HG02852 (cell line): ENCODE measurements around the gene NDUFAF3.
"Not testable (repeated sequence)": the region's sequence is repeated elsewhere in the genome, so short reads cannot be mapped to it uniquely, and the experiment has no call there.

Source experiments
- ATAC-seq: cut with Tn5 transposase; IDR thresholded peaks from one replicate; pipeline ENCODE4 v1.9.1; 2021; ENCODE audit warnings: mild to moderate bottlenecking, moderate library complexity; ENCODE audit not compliant: unreplicated experiment

The NDUFAF3 gene

DNA sequence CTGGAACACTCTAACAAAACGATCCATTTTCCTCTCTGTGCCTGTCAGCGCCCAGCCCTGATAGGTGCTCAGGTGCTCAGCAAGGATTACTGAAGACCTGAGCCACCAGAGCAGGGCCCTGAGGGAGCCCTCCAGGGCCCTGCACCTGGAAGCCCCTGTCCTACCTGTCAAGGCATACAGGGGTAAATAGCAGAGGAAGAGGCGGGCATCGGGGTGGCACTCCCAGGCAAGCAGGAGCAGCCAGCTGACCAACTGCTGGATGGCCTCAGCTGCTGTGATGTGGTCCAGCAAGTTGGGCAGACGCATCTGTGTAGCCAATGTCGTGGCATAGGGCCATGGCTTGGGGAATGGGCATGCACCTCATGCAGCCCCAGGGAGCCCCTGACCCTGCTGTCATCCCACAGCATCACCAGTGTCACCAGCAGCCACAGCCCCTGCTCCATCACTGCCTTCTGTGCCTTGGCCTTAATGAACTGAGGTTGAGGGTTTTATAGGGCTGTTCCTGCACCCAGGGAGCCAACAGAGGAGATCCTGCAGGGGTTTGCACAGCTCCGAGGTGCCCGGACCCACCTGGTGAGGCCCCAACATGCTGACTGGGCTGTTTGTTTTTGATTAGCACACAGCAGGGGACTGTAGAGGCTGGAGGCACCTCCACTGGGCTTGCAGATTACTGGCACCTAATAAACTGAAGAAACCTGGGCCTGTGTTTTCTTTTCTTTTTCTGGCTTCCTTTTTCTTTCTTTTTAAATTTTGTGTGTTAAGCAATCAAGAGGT, 22.6 kb upstream of the NDUFAF3 start:
- no peak for ATAC-seq

DNA sequence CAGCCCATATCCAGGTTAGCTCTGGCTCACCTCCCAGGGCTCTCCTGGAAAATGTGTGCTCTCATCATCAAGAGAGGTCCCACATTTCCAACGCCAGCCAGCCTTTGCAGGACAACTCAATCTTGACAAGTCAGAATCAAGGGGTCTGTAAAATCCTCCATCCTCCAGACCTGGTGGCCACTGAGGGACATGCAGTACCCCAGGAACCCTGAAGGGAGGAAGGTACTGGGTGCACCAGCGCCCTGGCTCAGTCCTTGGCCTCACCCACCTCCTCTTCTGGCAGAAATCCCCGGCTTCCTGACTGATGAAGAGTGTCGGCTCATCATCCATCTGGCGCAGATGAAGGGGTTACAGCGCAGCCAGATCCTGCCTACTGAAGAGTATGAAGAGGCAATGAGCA, 20.8 kb upstream of the NDUFAF3 start:
- no peak for ATAC-seq

DNA sequence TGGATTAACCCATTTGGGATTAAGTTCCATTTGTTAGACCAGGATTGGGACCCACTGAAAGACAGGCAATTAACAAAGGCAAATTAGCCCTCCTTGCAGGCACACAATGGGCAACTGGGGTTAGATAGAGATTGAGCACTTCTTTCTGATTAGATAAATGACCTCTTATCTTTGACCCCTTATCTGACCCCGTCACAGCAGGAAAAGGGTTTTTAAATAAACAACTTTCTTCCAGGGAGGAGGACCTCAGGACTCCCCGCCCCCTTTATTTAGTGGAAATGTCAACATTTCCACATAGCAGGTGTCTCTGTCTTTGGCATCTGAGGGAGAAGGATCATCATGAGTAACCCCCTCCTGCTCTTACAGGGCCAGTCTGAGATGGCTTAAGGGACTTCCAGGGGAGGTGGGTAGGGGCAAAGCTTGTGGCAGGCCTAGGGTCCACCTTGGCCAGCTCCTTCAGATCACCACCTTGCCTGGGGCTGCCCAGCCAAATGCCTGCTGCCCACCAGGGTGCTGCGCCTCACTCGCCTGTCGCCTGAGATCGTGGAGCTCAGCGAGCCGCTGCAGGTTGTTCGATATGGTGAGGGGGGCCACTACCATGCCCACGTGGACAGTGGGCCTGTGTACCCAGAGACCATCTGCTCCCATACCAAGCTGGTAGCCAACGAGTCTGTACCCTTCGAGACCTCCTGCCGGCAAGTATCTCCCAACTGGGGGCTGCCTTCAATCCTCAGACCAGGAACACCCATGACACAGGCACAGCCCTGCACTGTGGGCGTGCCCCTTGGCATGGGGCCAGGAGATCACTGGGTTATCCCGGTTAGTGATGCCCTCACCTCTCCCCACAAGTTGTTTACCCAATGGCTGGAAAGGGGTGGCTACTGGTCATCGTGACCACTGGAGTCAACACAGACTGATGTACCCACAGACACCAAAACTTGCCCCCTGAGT, 17.3 kb upstream of the NDUFAF3 start:
- ATAC-seq, result no peak

DNA sequence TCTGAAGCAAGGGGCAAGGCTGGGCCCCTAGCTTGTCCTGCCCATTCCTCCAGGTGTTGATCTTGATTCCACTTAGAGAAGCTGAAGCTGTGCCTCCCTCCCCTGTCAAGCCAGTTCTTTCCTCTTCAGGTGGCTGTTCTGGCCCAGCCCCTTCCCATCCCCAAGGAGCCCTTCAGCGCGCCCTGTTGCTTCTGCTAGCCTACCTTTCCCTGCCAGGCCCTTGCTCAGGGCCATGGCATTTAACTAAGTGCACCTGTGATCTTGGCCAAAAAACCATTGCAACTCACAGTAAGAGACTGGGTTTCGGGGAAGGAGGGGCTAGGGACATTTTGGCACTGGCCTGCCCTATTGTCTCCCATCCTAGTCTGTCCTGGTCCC, 16.6 kb upstream of the NDUFAF3 start:
- no peak for ATAC-seq

DNA sequence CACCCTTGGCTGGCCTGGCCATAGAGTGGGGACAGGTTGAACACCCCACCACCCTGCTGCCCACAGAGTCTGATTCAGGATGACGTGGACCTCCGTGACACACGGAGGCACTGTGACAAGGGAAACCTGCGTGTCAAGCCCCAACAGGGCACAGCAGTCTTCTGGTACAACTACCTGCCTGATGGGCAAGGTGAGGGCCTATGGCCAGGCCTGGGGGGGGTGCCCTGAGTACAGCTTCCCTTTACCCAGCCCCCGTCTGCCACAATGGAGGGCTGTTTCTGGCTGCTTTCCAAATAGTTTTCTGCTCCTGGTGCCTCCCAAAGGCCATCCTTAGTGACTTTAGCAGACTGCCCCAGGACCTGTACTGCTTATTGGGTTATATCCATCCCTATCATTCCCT, 15.9 kb upstream of the NDUFAF3 start:
- no peak for ATAC-seq

DNA sequence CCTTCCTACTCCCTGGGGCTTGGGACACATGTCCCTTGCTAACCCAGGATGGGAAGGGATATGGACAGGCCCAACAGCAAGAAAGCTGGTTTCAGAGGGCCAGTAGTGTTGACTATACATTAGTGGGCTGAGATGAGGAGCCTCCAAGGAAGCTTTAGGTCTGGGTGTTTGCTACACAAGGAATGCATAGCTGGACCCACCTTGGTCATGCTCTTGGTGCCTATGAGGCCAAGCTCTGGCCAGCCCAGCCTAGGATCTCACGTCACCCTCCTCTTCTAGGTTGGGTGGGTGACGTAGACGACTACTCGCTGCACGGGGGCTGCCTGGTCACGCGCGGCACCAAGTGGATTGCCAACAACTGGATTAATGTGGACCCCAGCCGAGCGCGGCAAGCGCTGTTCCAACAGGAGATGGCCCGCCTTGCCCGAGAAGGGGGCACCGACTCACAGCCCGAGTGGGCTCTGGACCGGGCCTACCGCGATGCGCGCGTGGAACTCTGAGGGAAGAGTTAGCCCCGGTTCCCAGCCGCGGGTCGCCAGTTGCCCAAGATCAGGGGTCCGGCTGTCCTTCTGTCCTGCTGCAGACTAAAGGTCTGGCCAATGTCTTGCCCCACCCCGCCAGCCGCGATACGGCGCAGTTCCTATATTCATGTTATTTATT, 15.4 kb upstream of the NDUFAF3 start:
- peak; percentile 7 for ATAC-seq

DNA sequence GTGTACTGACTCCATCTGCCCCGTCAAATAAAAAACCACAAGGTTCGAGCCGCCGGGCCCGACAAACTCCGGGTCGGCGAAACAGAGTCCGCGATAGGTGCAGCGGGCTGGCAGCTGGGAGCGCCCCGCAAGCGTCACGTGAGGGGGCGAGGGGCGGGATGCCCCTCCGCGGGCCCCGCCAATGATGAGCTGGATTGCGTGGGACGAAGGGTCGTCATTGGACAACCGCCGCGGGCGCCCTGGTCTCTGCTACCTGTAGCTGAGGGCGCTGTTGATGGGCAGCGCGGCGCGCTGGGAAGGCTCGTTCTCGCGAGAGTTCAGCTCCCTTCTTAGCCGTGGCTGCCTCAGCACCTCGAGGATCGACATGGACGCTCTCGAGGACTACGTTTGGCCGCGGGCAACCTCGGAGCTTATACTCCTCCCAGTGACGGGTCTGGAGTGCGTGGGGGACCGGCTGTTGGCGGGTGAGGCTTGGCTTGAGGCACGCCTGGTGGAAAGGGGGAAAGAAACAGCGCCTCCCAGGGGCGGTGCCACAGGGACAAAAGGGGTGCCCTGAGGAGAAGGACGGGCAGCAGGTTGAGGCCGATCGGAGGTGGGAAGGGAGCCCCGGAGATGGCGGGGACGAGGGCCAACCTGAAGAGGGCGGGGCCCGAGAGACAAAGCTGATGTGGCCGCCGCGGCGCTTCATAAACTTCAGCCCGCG, 14.7 kb upstream of the NDUFAF3 start, which contains the start of gene WDR6:
WDR6 (plus strand) TSS at position 324 of the 703 bp plus-strand sequence; CDS start at position 365, 41 bp downstream.
- ATAC-seq, result peak; percentile 80

DNA sequence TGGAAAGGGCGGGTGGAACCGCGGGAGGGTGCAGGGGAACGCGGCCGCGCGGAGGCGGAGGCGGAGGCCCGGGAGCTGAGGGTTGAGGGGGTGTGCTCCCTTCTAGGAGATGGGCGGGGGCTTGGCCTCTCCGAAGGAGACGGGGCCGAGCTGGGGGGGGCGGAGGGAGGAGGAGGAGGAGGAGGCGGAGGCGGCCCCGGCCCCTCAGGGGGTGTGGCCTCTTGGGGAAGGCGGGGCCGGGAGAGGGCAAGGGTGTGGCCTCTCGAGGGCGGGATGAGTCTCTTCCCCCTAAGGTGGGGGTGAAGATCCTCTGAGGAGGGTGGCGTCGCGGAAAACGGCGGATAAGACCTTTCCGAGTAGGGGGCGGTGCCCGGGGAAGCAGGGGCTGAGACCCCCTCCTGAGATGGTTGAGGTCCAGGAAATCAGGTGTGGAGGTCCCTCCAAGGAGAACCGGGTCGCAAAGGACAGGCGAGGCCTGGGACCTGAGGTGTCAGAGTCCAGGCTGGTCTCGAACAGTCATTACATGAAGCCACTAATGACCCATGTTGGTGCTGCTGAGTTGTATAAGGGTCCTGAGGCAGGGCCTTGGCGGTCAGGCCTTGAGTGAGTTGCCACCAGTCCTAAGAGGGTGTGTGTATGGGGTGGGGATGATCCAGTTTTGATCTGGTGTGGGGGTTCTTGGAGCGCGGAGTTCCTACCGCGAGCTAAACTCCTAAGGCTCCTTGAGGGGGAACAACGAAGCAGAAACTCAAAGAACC, 14.0 kb upstream of the NDUFAF3 start:
- peak; percentile 45 for ATAC-seq

DNA sequence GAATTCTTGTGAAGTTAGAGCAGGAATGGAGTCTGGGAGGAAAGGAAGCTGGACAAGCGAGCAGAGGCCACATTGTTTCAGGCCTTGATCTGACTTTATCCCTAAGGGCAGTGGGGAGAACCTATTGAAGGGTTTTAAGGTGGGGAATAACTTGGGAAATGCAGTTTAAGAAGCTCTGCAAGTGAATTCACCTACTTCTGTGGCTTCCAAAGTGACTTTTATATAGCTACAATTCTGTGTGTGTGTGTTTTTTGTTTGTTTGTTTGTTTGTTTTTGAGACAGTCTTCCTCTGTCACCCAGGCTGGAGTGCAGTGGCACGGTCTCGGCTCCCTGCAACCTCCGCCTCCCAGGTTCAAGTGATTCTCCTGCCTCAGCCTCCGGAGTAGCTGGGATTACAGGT, 13.3 kb upstream of the NDUFAF3 start:
- not testable (repeated sequence) for ATAC-seq

DNA sequence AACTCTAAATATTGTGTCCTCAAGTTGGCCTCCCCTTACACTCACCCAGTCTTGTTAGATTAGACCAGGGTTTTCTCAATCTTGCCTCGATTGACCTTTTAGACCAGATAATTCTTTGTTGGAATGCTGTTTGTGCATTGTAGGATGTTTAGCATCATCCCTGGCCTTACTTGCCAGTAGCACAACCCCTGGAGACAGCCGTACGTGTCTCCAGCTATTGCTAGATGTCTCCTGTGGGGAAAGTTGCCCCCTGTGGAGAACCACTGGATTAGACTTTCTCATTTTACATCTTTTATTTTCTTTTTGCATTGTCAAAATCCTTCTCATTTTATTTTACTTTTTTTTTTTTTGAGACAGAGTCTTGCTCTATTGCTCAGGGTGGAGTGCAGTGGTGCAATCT, 12.5 kb upstream of the NDUFAF3 start:
- ATAC-seq, result no peak

DNA sequence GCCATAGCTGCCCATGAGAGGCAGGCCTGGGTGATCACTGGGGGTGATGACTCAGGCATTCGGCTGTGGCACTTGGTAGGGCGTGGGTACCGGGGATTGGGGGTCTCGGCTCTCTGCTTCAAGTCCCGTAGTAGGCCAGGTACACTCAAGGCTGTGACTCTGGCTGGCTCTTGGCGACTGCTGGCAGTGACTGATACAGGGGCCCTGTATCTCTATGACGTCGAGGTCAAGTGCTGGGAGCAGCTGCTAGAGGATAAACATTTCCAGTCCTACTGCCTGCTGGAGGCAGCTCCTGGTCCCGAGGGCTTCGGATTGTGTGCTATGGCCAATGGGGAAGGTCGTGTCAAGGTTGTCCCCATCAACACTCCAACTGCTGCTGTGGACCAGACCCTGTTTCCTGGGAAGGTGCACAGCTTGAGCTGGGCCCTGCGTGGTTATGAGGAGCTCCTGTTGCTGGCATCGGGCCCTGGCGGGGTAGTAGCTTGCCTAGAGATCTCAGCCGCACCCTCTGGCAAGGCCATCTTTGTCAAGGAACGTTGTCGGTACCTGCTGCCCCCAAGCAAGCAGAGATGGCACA, 9.4 kb upstream of the NDUFAF3 start:
- ATAC-seq, result no peak

DNA sequence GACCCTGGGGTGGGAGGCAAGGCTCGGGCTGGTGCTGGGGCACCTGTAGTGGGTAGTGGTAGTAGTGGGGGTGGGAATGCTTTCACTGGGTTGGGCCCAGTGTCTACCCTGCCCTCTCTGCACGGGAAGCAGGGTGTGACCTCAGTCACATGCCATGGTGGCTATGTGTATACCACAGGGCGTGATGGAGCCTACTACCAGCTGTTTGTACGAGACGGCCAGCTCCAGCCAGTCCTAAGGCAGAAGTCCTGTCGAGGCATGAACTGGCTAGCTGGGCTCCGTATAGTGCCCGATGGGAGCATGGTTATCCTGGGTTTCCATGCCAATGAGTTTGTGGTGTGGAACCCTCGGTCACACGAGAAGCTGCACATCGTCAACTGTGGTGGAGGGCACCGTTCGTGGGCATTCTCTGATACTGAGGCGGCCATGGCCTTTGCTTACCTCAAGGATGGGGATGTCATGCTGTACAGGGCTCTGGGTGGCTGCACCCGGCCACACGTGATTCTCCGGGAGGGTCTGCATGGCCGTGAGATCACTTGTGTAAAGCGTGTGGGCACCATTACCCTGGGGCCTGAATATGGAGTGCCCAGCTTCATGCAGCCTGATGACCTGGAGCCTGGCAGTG, 8.7 kb upstream of the NDUFAF3 start:
- no peak for ATAC-seq

DNA sequence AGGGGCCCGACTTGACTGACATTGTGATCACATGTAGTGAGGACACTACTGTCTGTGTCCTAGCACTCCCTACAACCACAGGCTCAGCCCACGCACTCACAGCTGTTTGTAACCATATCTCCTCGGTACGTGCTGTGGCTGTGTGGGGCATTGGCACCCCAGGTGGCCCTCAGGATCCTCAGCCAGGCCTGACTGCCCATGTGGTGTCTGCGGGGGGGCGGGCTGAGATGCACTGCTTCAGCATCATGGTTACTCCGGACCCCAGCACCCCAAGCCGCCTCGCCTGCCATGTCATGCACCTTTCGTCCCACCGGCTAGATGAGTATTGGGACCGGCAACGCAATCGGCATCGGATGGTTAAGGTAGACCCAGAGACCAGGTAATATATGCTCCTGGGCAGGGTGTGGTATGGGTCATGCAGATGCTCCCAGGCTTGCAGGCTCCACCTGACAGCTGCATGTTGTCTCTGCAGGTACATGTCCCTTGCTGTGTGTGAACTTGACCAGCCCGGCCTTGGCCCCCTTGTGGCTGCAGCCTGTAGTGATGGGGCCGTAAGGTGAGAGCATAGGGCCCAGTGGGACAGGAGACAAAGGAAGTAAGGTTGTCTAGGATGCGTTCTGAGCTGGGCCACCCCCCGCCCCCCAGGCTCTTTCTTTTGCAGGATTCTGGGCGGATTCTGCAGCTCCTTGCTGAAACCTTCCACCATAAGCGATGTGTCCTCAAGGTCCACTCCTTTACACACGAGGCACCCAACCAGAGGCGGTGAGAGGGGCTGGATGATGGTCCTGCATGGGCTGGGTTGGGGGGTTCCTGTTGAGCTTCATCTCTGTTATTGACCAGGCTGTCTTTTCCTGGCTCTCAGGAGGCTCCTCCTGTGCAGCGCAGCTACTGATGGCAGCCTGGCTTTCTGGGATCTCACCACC, 7.9 kb upstream of the NDUFAF3 start:
- ATAC-seq, result no peak

DNA sequence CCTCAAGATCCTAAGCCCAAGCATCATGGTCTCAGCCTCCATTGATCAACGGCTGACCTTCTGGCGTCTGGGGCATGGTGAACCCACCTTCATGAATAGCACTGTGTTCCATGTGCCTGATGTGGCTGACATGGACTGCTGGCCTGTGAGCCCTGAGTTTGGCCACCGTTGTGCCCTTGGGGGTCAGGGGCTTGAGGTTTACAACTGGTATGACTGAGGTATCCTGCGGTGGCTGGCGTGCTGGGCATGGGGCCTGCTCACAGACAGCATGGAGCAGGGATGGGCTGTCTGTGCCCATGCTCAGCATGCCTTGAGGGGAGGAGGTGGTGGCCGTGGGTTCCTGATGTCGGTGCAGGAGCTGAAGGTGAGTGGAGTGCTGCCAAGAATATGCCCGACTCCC, 6.8 kb upstream of the NDUFAF3 start:
- no peak for ATAC-seq

DNA sequence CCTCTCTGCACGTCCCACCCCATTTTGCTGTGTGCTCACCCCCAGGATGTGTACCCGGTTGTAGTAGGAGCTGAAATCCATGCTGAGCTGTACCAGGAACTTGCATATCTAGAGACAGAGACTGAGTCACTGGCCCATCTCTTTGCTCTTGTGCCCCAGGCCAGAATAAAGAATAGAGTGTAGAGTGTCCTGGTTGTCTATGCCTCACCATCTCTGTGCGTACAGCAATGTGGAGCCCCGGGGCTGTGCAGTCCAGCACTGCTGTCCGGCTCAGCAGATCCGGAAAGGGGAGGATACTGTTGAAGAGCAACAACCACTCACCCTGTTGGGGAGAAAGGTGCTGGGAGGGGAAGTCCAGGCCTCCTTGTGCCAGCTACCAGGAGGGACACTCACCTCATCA, 6.2 kb upstream of the NDUFAF3 start:
- no peak for ATAC-seq

DNA sequence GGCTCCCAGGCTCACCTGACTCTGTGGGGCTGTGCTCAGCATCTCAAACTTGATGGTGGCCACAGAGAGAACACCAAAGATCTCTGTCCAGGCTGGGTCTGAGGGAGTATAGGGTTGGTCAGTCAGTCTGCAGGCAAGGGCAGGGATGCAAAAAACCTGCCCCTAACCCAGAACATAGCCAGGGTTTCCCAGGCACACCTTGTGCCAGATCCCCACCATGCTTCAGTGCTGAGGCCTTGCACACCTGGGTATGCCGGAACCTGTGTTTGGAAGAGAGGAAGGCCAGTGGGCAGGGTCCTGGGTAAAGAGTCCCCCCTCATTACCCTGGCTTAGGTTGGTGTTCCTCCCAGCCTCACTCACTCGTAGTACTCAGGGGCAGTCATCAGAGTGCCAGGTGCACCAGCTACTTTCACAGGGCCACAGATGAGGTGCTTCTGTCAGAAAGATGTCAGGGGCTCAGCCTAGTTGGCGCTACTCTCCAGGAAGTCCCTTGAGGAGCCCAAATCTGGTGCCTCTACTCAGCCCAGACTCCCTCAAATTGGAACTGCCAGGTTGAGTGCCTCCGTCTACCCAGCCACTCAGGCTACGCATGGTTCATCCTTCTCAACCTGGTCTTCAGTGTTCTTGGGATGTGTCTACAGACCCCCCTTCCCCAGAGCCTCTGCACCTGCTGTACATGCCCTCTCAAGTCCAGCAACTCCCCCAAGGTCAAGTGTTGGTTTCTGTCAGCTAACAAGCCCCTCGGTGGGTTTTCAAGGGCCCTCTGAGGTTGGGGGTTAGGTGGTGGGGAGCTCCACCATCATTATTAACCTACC, 5.3 kb upstream of the NDUFAF3 start:
- ATAC-seq, result no peak

DNA sequence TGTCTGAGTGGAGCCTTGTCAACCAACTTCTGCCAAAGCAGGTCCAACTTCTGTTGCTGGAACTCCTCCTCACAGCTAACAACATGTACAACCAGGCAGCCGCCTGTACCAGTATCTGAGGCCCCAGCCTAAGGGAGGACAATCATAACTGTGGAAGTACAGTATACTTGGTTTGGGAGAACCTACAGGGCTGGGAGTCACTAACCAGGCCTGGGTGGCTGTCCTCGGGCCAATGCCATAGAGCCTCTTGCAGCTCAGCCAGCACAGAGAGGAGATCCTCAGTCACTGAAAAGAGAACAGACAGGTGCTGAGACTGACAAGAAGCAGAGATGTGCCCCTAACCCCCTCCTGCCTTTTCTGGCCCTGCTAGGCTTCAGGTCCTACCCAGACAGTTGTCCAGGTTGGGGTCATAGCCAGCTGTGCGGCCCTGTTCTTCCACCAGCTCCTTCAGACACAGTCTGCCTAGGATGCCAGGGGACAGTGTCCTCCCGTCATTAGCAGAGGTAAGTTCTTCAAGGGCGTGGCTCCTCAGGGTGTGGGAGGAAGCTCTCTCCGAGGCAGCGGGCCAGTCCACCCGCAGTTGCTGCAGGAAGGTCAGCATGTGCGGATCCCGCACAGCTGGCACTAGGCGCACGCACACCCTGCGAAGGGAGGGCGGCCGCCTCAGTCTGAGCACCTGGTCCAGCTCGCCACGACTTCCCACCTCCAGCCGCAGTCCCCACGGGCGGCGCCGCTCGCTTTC, 4.5 kb upstream of the NDUFAF3 start:
- ATAC-seq, result no peak
